ENCODE data around the gene HRAS. TPM values are rescaled to one million over a fixed set of nuclear protein-coding genes. Genes with fewer than 3 reads are reported as not detected.

The HRAS gene
- total and polyA plus RNA-seq, 2 of the 13 experiments (the other 11 are each of a cell fraction or from before 2014, with no cell fraction given), result 32.9 to 50.0 TPM

- TF ChIP-seq LBX2 (CRISPR knock-in tag; IDR thresholded peaks at IDR 0.05; ENCODE audit: borderline replicate concordance), result 0 out of 2 replicates have a peak, but pooled peaks have one; percentile 57
- no peak for TF ChIP-seq ZMYM3 (CRISPR knock-in tag; IDR thresholded peaks at IDR 0.05)
- TF ChIP-seq SIX1 (CRISPR knock-in tag; IDR thresholded peaks at IDR 0.05; ENCODE audit: borderline replicate concordance), result no peak
- TF ChIP-seq ZNF616 (CRISPR knock-in tag; IDR thresholded peaks at IDR 0.05; ENCODE audit: low read depth), result 0 out of 2 replicates have a peak, but pooled peaks have one; percentile 71
- no peak for TF ChIP-seq PBX3 (CRISPR knock-in tag; IDR thresholded peaks at IDR 0.05; ENCODE audit: borderline replicate concordance)
- no peak; the same call in 1 of the 2 replicates for TF ChIP-seq PITX1 (CRISPR knock-in tag; IDR thresholded peaks at IDR 0.05)
- TF ChIP-seq ZNF441 (CRISPR knock-in tag; IDR thresholded peaks at IDR 0.05; ENCODE audit: borderline replicate concordance), result no peak
- TF ChIP-seq JDP2 (CRISPR knock-in tag; IDR thresholded peaks at IDR 0.05; ENCODE audit: borderline replicate concordance), result no peak
- TF ChIP-seq ZXDC (CRISPR knock-in tag; IDR thresholded peaks at IDR 0.05), result no peak
- TF ChIP-seq ZFP41 (CRISPR knock-in tag; IDR thresholded peaks at IDR 0.05; ENCODE audit: borderline replicate concordance), result no peak
- TF ChIP-seq ZNF180 (CRISPR knock-in tag; IDR thresholded peaks at IDR 0.05; ENCODE audit: borderline replicate concordance, low read depth), result no peak
- TF ChIP-seq MEF2D (CRISPR knock-in tag; IDR thresholded peaks at IDR 0.05), result no peak
- no peak for TF ChIP-seq SNAPC5 (CRISPR knock-in tag; IDR thresholded peaks at IDR 0.05; ENCODE audit: borderline replicate concordance)
- no peak for TF ChIP-seq SRSF1 (optimal IDR thresholded peaks at IDR 0.05; ENCODE audit: low read depth, low read length)
- TF ChIP-seq ZNF282 (IDR thresholded peaks at IDR 0.05; ENCODE audit: partially characterized antibody), result no peak
- TF ChIP-seq ZNF75D (CRISPR knock-in tag; IDR thresholded peaks at IDR 0.05; ENCODE audit: borderline replicate concordance), result no peak
- TF ChIP-seq ZBTB1 (CRISPR knock-in tag; IDR thresholded peaks at IDR 0.05; ENCODE audit: borderline replicate concordance), result no peak
- TF ChIP-seq REST (IDR thresholded peaks at IDR 0.05; ENCODE audit: borderline replicate concordance in 1 of 2, low read depth in 1 of 2, low read length in 2 of 2), result no peak
- TF ChIP-seq SP1 (IDR thresholded peaks at IDR 0.05), result no peak
- no peak for TF ChIP-seq SP1 (CRISPR knock-in tag; IDR thresholded peaks at IDR 0.05)
- TF ChIP-seq ZNF652 (CRISPR knock-in tag; IDR thresholded peaks at IDR 0.05; ENCODE audit: borderline replicate concordance, low read depth), result no peak
- no peak for TF ChIP-seq SRSF9 (IDR thresholded peaks at IDR 0.05; ENCODE audit: borderline replicate concordance, insufficient read depth, low read depth, low read length, poor library complexity, severe bottlenecking)
Measured at GRCh38 chr11:538431-539051, 3.2 kb upstream of the HRAS start (continued).
